Measurements from ENCODE around the gene NCOA5. TPM values are rescaled to one million over a fixed set of nuclear protein-coding genes. Genes with fewer than 3 reads are reported as not detected.

NCOA5 gene
- total RNA-seq, 1 donor from 2014 or later = 10.3 TPM

DNA sequence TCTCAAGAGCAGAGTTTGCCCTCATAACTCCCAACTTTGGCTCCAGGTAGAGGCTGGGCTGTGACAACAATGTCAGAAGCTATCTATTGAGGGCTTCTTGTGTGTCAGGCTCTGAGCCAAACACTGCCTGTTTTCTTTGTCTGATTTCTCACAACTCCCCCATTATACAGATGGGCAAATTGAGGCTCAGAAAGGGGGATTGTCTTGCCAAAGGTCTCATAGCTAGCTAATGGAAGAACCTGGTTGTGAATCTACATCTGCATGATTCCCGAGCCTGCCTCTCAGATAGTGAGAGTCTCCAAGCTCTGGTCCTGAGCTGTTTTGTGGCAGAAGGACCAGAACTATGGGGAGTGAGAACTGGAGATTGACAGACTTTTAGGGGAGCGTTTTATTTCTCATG, 29.8 kb upstream of the NCOA5 start:
- H3K9ac ChIP-seq = no peak overlapping the region
- no peak overlapping the region for H2AFZ ChIP-seq (replicated peaks)
- H3K27me3 Mint-ChIP-seq (ENCODE audit: insufficient read depth, low read depth) = peaks cover 8% of the 10 kb centered on the region
- no peak overlapping the region for H3K27ac ChIP-seq
- H3K9me3 Mint-ChIP-seq = no peaks in the 10 kb centered on the region
- H3K36me3 ChIP-seq = no peaks in the 10 kb centered on the region
- H3K27ac Mint-ChIP-seq = no peak overlapping the region
- H3K4me3 ChIP-seq = no peak overlapping the region
- H3K9me3 ChIP-seq (ENCODE audit: low read depth) = no peaks in the 10 kb centered on the region
- H3K4me1 Mint-ChIP-seq = peaks cover 4% of the 10 kb centered on the region
- H3F3A ChIP-seq (ENCODE audit: low read depth) = peaks cover 14% of the 10 kb centered on the region
- peak overlapping the region; percentile 77 for H3K4me2 ChIP-seq
- H3K36me3 Mint-ChIP-seq = no peaks in the 10 kb centered on the region
- H3K4me1 ChIP-seq = peaks cover 12% of the 10 kb centered on the region
- peaks cover 33% of the 10 kb centered on the region for H3K27me3 ChIP-seq
- H3K79me2 ChIP-seq (ENCODE audit: low read depth) = peaks cover 8% of the 10 kb centered on the region
- TF ChIP-seq CTCF (IDR thresholded peaks at IDR 0.05) (no peak), EZH2 (IDR thresholded peaks at IDR 0.05) (no peak), EZH2phosphoT487 (IDR thresholded peaks at IDR 0.05) (no peak)
- H3K4me3 Mint-ChIP-seq = no peak overlapping the region
- peaks cover 12% of the 10 kb centered on the region for H4K20me1 ChIP-seq (ENCODE audit: low read depth)
- no peak for DNase-seq (ENCODE audit: low spot score)

DNA sequence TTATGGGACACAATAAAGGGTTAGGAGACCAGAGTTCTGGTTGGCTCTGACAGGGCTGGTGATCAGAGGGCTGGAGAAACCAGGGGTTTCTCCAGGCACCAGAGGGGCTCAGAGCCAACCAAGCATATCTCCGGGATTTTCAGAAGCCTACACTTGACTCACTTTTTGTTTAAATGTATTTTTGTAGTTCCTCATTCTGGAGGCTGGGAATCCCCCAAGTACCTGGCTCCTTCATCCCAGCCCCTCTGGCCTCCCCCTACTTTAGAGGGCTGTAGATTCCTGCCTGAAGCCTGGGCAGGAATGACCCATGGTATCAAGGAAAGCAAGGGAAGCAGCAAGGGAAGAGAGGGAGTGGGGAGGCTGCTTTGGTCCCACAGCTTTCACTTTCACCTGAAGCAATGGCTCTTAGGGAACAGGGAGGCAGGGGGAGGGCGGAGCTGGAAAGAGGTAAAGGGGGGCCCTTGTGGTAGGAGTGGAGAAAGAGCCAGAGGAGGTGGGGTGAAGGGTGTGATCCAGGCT, 29.3 kb upstream of the NCOA5 start:
- H3K9ac ChIP-seq = no peak overlapping the region
- Mint-ChIP-seq H3K27ac (no peak overlapping the region), H3K9me3 (no peaks in the 10 kb centered on the region), H3K4me3 (peak overlapping the region; percentile 52), H3K27me3 (ENCODE audit: insufficient read depth, low read depth) (peaks cover 8% of the 10 kb centered on the region), H3K36me3 (no peaks in the 10 kb centered on the region), H3K4me1 (peaks cover 4% of the 10 kb centered on the region)
- no peaks in the 10 kb centered on the region for H3K36me3 ChIP-seq
- peak overlapping the region; percentile 45 for H3K4me3 ChIP-seq
- no peak overlapping the region for H3K27ac ChIP-seq
- H4K20me1 ChIP-seq (ENCODE audit: low read depth) = peaks cover 12% of the 10 kb centered on the region
- H3F3A ChIP-seq (ENCODE audit: low read depth) = peaks cover 14% of the 10 kb centered on the region
- H3K27me3 ChIP-seq = peaks cover 37% of the 10 kb centered on the region
- H3K4me2 ChIP-seq = peak overlapping the region; percentile 77
- H3K9me3 ChIP-seq (ENCODE audit: low read depth) = no peaks in the 10 kb centered on the region
- TF ChIP-seq EZH2 (IDR thresholded peaks at IDR 0.05) = no peak
- TF ChIP-seq CTCF (IDR thresholded peaks at IDR 0.05) = no peak
- TF ChIP-seq EZH2phosphoT487 (IDR thresholded peaks at IDR 0.05) = no peak
- peaks cover 8% of the 10 kb centered on the region for H3K79me2 ChIP-seq (ENCODE audit: low read depth)
- peaks cover 12% of the 10 kb centered on the region for H3K4me1 ChIP-seq
- DNase-seq (ENCODE audit: low spot score) = no peak
- H2AFZ ChIP-seq (replicated peaks) = no peak overlapping the region

DNA sequence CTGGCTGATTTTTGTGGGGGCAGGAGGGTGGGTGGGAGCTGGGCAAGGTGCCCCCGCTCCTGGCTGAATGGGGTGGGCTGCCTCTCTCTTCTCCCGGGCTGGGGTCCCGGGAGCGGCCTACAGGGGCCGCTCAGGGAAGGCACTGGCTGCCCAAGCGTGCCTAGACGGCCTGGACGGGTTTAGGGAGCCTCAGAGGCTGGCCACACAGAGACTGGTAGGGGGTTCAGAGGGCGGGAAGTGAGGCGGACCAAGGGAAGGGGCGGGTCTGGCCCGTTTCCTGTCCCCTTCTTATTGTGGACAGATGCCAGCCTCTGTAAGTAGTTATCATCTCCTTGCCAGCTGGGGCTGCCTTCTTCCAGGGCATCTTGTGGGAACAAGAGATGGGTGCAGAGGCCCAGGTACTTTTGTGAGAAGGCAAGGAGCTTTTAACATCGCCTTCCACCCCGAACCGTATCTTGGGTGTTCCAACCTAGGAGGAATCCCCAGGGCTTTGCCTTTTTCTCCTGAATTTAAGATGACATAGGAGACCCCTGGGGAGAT, 28.8 kb upstream of the NCOA5 start:
- H3K9ac ChIP-seq = no peak overlapping the region
- DNase-seq (ENCODE audit: low spot score) = peak; percentile 75

More for the DNA sequence above, 28.8 kb upstream of the NCOA5 start:
- Histone ChIP-seq H3K4me2 (peak overlapping the region; percentile 77), H2AFZ (replicated peaks) (peak overlapping the region; percentile 88), H3F3A (ENCODE audit: low read depth) (peaks cover 14% of the 10 kb centered on the region), H3K27ac (no peak overlapping the region), H3K4me1 (peaks cover 12% of the 10 kb centered on the region), H3K4me3 (peak overlapping the region; percentile 45), H4K20me1 (ENCODE audit: low read depth) (peaks cover 12% of the 10 kb centered on the region), H3K36me3 (no peaks in the 10 kb centered on the region), H3K79me2 (ENCODE audit: low read depth) (peaks cover 8% of the 10 kb centered on the region), H3K27me3 (peaks cover 42% of the 10 kb centered on the region), H3K9me3 (ENCODE audit: low read depth) (no peaks in the 10 kb centered on the region)
- no peaks in the 10 kb centered on the region for H3K36me3 Mint-ChIP-seq
- peak overlapping the region; percentile 90 for H3K4me3 Mint-ChIP-seq
- peaks cover 4% of the 10 kb centered on the region for H3K4me1 Mint-ChIP-seq
- no peaks in the 10 kb centered on the region for H3K9me3 Mint-ChIP-seq
- H3K27ac Mint-ChIP-seq = no peak overlapping the region
- H3K27me3 Mint-ChIP-seq (ENCODE audit: insufficient read depth, low read depth) = peaks cover 8% of the 10 kb centered on the region
- no peak for TF ChIP-seq EZH2phosphoT487 (IDR thresholded peaks at IDR 0.05)
- TF ChIP-seq CTCF (IDR thresholded peaks at IDR 0.05) = peak; percentile 19
